Lower lobe of right lung (tissue), 2 donors: ENCODE measurements around the gene HAUS7. TPM values are rescaled to one million over a fixed set of nuclear protein-coding genes. Genes with fewer than 3 reads are reported as not detected.

Source experiments
- ATAC-seq, 2 donors: fragments of 200-7000 bp; cut with Tn5 transposase; one replicate each; pipeline ENCODE4 v1.9.1; 2020 to 2022; ENCODE audit warnings: mild to moderate bottlenecking in 2 of 2, moderate library complexity in 2 of 2
- DNase-seq: peaks from one replicate; pipeline ENCODE4 v3.0.0-alpha.2; 2020
- H3K27ac ChIP-seq: fragments of 200-600 bp; one replicate; pipeline ENCODE4 v1.8.0; 2022
- H3K27me3 ChIP-seq: fragments of 200-600 bp; one replicate; pipeline ENCODE4 v1.8.0; 2022; ENCODE audit warnings: low read depth
- H3K36me3 ChIP-seq: fragments of 200-600 bp; one replicate; pipeline ENCODE4 v1.8.0; 2022; ENCODE audit warnings: mild to moderate bottlenecking
- H3K4me1 ChIP-seq: fragments of 200-600 bp; one replicate; pipeline ENCODE4 v1.8.0; 2022
- H3K4me3 ChIP-seq: fragments of 200-600 bp; one replicate; pipeline ENCODE4 v1.8.0; 2022; ENCODE audit warnings: mild to moderate bottlenecking
- H3K9me3 ChIP-seq: fragments of 200-600 bp; one replicate; pipeline ENCODE4 v1.8.0; 2022
- intact Hi-C: fragments of 100-400 bp; cut with DNase I; formaldehyde crosslinking; loops from one replicate; pipeline ENCODE4 v1.11.0; 2022
- total RNA-seq: library from RNA; stranded (reverse); fragmentation: NEBNext Ultra II Directional; extraction: Animal tissue kit (Norgen Biotek cat#: 25700); gene quantifications from one replicate; pipeline ENCODE4 v1.2.1, GENCODE V29; 2021
- TF ChIP-seq, protein P1 (sequence below): fragments of 200-600 bp; IDR thresholded peaks from one replicate; pipeline ENCODE4 v1.8.0; 2022; ENCODE audit warnings: antibody characterized with exemption, mild to moderate bottlenecking
- donor health status: DM: no; HTN: yes; CAD: no; lungs with severe emphysema.

HAUS7 gene
- total RNA-seq, 1 donor from 2014 or later = 22.7 TPM

- DNase-seq = no peak
- ATAC-seq = no peak
- intact Hi-C loops = no loop called here
- H3K4me1 ChIP-seq = no peaks in the 10 kb centered on the region
- H3K27ac ChIP-seq = no peak overlapping the region
- TF ChIP-seq, protein P1, sequence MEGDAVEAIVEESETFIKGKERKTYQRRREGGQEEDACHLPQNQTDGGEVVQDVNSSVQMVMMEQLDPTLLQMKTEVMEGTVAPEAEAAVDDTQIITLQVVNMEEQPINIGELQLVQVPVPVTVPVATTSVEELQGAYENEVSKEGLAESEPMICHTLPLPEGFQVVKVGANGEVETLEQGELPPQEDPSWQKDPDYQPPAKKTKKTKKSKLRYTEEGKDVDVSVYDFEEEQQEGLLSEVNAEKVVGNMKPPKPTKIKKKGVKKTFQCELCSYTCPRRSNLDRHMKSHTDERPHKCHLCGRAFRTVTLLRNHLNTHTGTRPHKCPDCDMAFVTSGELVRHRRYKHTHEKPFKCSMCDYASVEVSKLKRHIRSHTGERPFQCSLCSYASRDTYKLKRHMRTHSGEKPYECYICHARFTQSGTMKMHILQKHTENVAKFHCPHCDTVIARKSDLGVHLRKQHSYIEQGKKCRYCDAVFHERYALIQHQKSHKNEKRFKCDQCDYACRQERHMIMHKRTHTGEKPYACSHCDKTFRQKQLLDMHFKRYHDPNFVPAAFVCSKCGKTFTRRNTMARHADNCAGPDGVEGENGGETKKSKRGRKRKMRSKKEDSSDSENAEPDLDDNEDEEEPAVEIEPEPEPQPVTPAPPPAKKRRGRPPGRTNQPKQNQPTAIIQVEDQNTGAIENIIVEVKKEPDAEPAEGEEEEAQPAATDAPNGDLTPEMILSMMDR = no peak
- H3K36me3 ChIP-seq = peaks cover 13% of the 10 kb centered on the region
- no peak overlapping the region for H3K4me3 ChIP-seq
- H3K9me3 ChIP-seq = no peaks in the 10 kb centered on the region
- H3K27me3 ChIP-seq = no peaks in the 10 kb centered on the region
Measured at GRCh38 chrX:153446636-153446936, 23.8 kb downstream of the HAUS7 start.

DNA sequence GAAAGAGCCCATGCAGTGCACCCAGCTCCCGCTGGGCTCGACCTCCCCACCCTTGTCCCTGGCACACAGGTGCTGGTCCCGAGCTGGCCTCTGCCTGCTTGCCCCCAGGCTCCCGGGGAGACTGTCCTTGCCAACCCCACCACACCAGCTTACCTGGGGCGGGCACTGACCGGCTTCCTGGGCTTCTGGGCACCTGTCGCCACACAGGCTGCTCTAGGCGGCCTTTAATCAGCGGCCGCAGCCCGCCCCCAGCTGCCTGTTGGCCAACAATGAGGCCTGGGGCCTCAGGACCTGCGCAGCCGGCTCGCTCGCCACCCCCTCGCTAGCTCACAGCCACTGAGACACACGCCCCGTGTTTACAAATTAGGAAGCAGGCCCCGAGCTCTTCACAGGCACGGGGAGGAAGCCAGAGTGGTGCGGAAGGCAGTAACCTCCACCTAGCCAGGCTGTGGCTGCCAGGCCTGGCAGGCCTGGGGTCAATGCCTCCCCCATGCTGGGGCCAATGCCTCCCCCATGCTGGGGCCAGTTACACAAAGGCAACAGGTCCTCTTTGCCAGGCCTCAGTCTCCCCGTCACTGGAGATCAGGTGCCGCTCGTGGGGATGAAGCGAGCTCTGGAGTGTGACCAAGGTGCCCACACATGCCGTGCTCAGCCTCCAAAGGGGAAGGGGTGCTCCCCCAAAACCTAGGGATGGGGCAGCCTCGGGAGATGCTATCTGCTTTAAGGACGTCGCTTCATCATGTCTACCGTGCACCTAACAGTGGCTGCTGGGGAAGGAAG is 24.3 kb downstream of the HAUS7 start, which contains the start of gene TREX2:
TREX2 (minus strand) TSS at position 201 of the 780 bp plus-strand sequence. CDS start 626 bp downstream, outside the sequence.
- no peaks in the 10 kb centered on the region for H3K9me3 ChIP-seq
- ATAC-seq (no peak), DNase-seq (no peak)
- no peaks in the 10 kb centered on the region for H3K4me1 ChIP-seq
- TF ChIP-seq, protein P1 = no peak
- H3K36me3 ChIP-seq = peaks cover 13% of the 10 kb centered on the region
- H3K27ac ChIP-seq = no peak within 1 kb of the TSS
- H3K27me3 ChIP-seq = no peaks in the 10 kb centered on the region
- intact Hi-C loops = no loop called here
- H3K4me3 ChIP-seq = no peak within 1 kb of the TSS

- DNase-seq (no peak), ATAC-seq (no peak)
- H3K4me3 ChIP-seq = no peak overlapping the region
- no peaks in the 10 kb centered on the region for H3K27me3 ChIP-seq
- no peaks in the 10 kb centered on the region for H3K4me1 ChIP-seq
- intact Hi-C loops = no loop called here
- no peaks in the 10 kb centered on the region for H3K9me3 ChIP-seq
- no peak overlapping the region for H3K27ac ChIP-seq
- H3K36me3 ChIP-seq = peaks cover 13% of the 10 kb centered on the region
- TF ChIP-seq, protein P1 = no peak
Measured at GRCh38 chrX:153445106-153445855, 25.1 kb downstream of the HAUS7 start.

- Histone ChIP-seq H3K36me3 (peaks cover 11% of the 10 kb centered on the region), H3K27me3 (no peaks in the 10 kb centered on the region), H3K27ac (no peak overlapping the region), H3K4me1 (no peaks in the 10 kb centered on the region), H3K4me3 (no peak overlapping the region), H3K9me3 (no peaks in the 10 kb centered on the region)
- TF ChIP-seq, protein P1 = no peak
- DNase-seq (no peak), ATAC-seq (no peak)
- intact Hi-C loops = no loop called here
Measured at GRCh38 chrX:153444333-153445011, 25.9 kb downstream of the HAUS7 start.

- ATAC-seq (no peak), DNase-seq (no peak)
- TF ChIP-seq, protein P1 = no peak
- H3K4me3 ChIP-seq = no peak overlapping the region
- no peaks in the 10 kb centered on the region for H3K27me3 ChIP-seq
- no peaks in the 10 kb centered on the region for H3K9me3 ChIP-seq
- intact Hi-C loops = no loop called here
- no peaks in the 10 kb centered on the region for H3K4me1 ChIP-seq
- H3K27ac ChIP-seq = no peak overlapping the region
- peaks cover 7% of the 10 kb centered on the region for H3K36me3 ChIP-seq
Measured at GRCh38 chrX:153443476-153444332, 26.7 kb downstream of the HAUS7 start.
